ENCODE results near the gene STARD7.

STARD7 gene

DNA sequence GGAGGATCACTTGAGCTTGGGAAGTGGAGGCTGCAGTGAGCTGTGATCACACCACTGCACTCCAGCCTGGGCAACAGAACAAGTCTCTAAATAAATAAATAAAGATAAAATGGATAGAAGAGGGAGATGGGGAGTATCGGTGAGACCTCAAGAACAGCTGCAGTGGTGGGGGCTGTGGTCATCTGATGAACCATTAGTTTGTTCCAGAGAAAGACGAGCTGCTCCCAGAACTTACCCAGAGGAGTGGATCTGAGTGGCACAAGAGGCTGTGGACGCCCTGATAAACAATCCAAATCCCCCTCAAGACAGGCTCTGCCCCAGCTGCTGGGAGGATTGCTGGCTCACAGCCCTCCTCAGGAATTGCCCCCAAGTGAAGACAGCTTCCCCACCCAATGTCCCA lies 30.5 kb upstream of the STARD7 start:
- no peaks in the 10 kb centered on the region for H3K27me3 ChIP-seq (ENCODE audit: insufficient read depth, poor library complexity, severe bottlenecking)
- TF ChIP-seq, protein P1, sequence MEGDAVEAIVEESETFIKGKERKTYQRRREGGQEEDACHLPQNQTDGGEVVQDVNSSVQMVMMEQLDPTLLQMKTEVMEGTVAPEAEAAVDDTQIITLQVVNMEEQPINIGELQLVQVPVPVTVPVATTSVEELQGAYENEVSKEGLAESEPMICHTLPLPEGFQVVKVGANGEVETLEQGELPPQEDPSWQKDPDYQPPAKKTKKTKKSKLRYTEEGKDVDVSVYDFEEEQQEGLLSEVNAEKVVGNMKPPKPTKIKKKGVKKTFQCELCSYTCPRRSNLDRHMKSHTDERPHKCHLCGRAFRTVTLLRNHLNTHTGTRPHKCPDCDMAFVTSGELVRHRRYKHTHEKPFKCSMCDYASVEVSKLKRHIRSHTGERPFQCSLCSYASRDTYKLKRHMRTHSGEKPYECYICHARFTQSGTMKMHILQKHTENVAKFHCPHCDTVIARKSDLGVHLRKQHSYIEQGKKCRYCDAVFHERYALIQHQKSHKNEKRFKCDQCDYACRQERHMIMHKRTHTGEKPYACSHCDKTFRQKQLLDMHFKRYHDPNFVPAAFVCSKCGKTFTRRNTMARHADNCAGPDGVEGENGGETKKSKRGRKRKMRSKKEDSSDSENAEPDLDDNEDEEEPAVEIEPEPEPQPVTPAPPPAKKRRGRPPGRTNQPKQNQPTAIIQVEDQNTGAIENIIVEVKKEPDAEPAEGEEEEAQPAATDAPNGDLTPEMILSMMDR (IDR thresholded peaks at IDR 0.05; ENCODE audit: poor library complexity, severe bottlenecking) = no peak
- no peak for ATAC-seq (ENCODE audit: low read depth)
- no peaks in the 10 kb centered on the region for H3K9me3 ChIP-seq (ENCODE audit: severe bottlenecking)
- no peak for DNase-seq (ENCODE audit: low spot score)
- peaks cover 22% of the 10 kb centered on the region for H3K4me1 ChIP-seq (ENCODE audit: insufficient read depth, poor library complexity, severe bottlenecking)
- H3K36me3 ChIP-seq (ENCODE audit: low read depth) = no peaks in the 10 kb centered on the region
- H3K4me3 ChIP-seq (ENCODE audit: severe bottlenecking) = no peak overlapping the region
- no peak overlapping the region for H3K27ac ChIP-seq (ENCODE audit: poor library complexity, severe bottlenecking)

DNA sequence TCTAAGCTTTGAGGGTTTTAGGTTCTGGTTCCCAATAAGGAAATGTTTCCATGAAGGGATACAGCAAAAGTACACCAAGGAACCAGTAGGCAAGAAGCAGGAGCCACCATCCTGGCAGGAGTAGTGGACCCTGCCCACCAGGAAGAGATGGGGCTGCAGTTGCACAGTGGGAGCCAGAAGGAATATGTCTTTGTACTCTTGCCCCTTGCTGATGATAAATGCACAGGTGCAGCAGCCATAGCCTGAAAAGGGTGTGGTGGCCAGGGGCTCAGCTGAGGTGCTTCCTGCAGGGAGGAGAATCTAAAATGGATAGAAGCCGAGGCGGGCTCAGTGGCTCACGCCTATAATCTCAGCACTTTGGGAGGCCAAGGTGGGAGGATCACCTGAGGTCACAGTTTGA lies 29.6 kb upstream of the STARD7 start:
- Histone ChIP-seq H3K9me3 (ENCODE audit: severe bottlenecking) (no peaks in the 10 kb centered on the region), H3K4me1 (ENCODE audit: insufficient read depth, poor library complexity, severe bottlenecking) (peaks cover 22% of the 10 kb centered on the region), H3K27ac (ENCODE audit: poor library complexity, severe bottlenecking) (no peak overlapping the region), H3K27me3 (ENCODE audit: insufficient read depth, poor library complexity, severe bottlenecking) (no peaks in the 10 kb centered on the region), H3K36me3 (ENCODE audit: low read depth) (no peaks in the 10 kb centered on the region), H3K4me3 (ENCODE audit: severe bottlenecking) (no peak overlapping the region)
- TF ChIP-seq, protein P1 (IDR thresholded peaks at IDR 0.05; ENCODE audit: poor library complexity, severe bottlenecking) = no peak
- ATAC-seq (ENCODE audit: low read depth) = no peak
- DNase-seq (ENCODE audit: low spot score) = no peak

DNA sequence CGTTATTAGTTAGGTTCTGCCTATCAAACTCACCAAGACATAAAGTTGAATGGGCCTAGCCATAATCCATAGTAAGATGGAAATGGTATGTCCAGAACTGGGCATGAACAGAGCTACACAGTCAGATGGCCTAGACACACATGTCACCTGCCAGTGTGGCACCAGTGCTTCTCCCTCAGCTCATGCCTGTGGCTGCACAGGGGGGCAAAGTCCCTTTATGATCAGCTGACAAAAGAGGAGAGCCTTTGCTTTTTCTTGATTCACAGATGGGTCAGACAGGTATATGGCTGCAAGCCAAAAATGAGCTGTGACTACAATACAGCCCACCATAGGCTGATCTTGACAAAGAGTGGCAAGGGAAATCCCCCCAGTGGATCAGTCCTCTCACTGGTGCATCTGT lies 28.3 kb upstream of the STARD7 start:
- H3K4me3 ChIP-seq (ENCODE audit: severe bottlenecking) = no peak overlapping the region
- no peak overlapping the region for H3K27ac ChIP-seq (ENCODE audit: poor library complexity, severe bottlenecking)
- H3K27me3 ChIP-seq (ENCODE audit: insufficient read depth, poor library complexity, severe bottlenecking) = no peaks in the 10 kb centered on the region
- DNase-seq (ENCODE audit: low spot score) = no peak
- no peaks in the 10 kb centered on the region for H3K9me3 ChIP-seq (ENCODE audit: severe bottlenecking)
- peaks cover 12% of the 10 kb centered on the region for H3K4me1 ChIP-seq (ENCODE audit: insufficient read depth, poor library complexity, severe bottlenecking)
- H3K36me3 ChIP-seq (ENCODE audit: low read depth) = no peaks in the 10 kb centered on the region
- TF ChIP-seq, protein P1 (IDR thresholded peaks at IDR 0.05; ENCODE audit: poor library complexity, severe bottlenecking) = no peak
- no peak for ATAC-seq (ENCODE audit: low read depth)

DNA sequence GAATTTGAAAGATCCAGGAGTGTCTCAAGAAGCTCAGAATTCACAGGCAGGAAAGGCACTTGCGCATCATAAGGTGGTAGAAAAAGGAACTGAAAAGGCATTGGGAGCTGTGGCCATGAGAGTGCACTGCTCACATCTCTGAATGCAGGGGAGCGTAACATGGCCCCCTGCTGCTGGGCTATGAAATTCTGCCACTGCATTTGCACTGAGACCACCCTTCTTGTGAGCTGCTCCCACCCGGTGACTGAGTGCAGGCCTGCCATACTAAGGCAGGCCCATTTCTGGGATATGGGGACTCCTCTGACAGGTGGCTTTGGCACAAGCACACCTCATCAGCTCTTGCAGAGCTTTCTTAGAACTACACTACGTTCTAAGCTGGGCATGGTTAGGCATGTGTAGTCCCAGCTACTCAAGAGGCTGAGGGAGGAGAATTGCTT lies 25.3 kb upstream of the STARD7 start:
- H3K4me3 ChIP-seq (ENCODE audit: severe bottlenecking) = no peak overlapping the region
- no peaks in the 10 kb centered on the region for H3K36me3 ChIP-seq (ENCODE audit: low read depth)
- ATAC-seq (ENCODE audit: low read depth) (no peak), DNase-seq (ENCODE audit: low spot score) (no peak)
- TF ChIP-seq, protein P1 (IDR thresholded peaks at IDR 0.05; ENCODE audit: poor library complexity, severe bottlenecking) = no peak
- no peaks in the 10 kb centered on the region for H3K27me3 ChIP-seq (ENCODE audit: insufficient read depth, poor library complexity, severe bottlenecking)
- H3K27ac ChIP-seq (ENCODE audit: poor library complexity, severe bottlenecking) = no peak overlapping the region
- H3K4me1 ChIP-seq (ENCODE audit: insufficient read depth, poor library complexity, severe bottlenecking) = no peaks in the 10 kb centered on the region
- no peaks in the 10 kb centered on the region for H3K9me3 ChIP-seq (ENCODE audit: severe bottlenecking)

DNA sequence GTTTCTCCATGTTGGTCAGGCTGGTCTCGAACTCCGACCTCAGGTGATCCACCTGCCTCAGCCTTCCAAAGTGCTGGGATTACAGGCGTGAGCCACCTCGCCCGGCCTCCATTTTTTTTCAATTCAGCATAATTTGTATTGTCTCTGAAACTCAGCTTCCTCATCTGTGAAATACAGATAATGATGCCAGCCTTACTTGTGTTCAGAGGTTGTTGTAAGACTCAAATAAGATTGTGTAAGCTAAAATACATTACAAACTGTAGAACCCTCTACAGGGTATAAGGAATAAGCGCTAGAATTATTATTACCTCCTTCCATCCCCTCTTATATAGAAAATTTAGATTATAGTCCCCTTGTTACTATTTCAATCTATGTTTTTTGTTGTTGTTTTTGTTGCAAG lies 24.8 kb upstream of the STARD7 start:
- TF ChIP-seq, protein P1 (IDR thresholded peaks at IDR 0.05; ENCODE audit: poor library complexity, severe bottlenecking) = no peak
- no peak overlapping the region for H3K4me3 ChIP-seq (ENCODE audit: severe bottlenecking)
- H3K27ac ChIP-seq (ENCODE audit: poor library complexity, severe bottlenecking) = no peak overlapping the region
- H3K27me3 ChIP-seq (ENCODE audit: insufficient read depth, poor library complexity, severe bottlenecking) = no peaks in the 10 kb centered on the region
- no peaks in the 10 kb centered on the region for H3K36me3 ChIP-seq (ENCODE audit: low read depth)
- no peak for ATAC-seq (ENCODE audit: low read depth)
- no peaks in the 10 kb centered on the region for H3K9me3 ChIP-seq (ENCODE audit: severe bottlenecking)
- H3K4me1 ChIP-seq (ENCODE audit: insufficient read depth, poor library complexity, severe bottlenecking) = no peaks in the 10 kb centered on the region
- DNase-seq (ENCODE audit: low spot score) = no peak
